ENCODE measurements around the gene ABCA13.

The ABCA13 gene

GRCh38 chr7:48441848-48442492 lies 270.7 kb downstream of the ABCA13 start:
- no peak for DNase-seq

- DNase-seq = no peak
Observed at GRCh38 chr7:48443051-48443450, 271.8 kb downstream of the ABCA13 start.

DNA sequence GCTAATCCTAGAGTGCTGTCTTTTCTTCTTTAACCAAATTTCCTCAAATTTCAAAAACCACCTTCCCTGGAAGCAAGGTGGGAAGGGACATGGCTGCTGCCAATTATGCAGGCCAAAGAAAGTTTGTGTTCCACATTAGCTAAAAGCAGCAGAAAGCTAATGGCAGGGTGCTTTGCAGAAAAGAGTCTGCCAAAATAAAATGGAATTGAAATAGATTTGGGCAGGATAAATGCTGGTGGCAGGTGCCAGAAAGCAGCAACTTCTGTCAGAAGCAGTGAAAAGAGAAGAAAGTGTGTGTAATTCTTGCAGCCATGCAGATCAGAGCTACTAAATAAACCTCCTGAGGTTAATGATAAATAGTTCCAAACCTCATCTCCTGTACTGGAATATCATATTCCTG lies 275.5 kb downstream of the ABCA13 start:
- DNase-seq = no peak

- DNase-seq = no peak
Observed at GRCh38 chr7:48452218-48452617, 281.0 kb downstream of the ABCA13 start.

- no peak for DNase-seq
Observed at GRCh38 chr7:48454750-48455192, 283.5 kb downstream of the ABCA13 start.

GRCh38 chr7:48455363-48455762 lies 284.1 kb downstream of the ABCA13 start:
- no peak for DNase-seq

DNA sequence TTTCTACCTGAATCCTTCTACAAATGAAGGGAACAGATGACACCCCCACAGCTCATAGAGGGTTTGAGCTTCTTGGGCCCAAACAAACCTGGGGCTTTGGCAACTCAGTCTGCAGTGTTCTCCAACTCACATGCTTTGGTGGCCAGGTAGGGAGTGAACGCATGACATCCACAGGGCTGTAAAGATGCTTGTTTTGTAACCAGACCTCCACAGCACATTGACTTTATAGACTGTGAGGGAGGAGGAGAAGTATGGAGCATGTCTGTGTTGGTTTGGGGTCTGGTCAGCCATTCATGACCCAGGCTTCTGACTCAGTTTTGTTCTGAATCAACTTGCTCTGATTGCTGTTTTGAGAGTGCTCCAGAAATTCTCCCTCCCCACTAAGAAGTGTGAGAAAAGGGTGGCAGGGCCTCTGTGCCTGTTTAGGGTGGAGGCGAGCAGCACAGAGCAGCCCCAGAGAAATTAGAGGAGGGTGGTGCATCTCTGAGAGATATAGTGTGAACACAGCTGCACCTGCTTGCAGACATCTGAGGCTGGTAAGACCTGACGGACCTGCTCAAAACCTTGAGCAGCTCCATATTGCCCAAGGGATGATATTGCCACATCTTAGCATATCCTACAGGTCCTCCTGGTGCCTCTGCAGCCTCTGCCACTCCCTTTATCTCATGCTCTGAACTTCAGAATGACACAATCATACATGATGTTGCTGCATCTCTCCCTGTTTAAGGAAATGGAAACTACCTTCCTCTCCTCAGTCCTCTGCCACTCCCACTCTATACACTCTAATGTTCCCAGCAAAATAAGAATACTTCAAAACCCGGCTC lies 287.7 kb downstream of the ABCA13 start:
- no peak for DNase-seq

DNA sequence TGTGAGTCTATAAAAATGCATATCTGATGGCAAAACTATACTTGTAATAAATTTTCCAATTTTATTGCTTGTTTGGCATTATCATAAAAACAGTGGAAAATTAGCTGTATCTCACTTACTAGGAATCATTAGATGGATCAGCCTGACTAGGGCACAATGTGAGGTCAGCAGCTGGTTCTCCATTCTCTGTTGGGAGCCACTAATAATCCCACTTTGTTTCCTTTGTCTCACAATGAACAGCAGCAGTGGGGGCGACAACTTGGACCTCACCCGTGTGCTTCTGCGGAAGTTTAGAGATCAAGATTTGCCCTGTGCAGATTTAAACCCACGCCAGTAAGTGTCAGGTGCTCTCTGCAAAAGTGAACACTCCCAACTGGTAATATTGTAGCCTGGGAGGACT lies 295.5 kb downstream of the ABCA13 start:
- DNase-seq = no peak

GRCh38 chr7:48471196-48471595 lies 299.9 kb downstream of the ABCA13 start:
- no peak for DNase-seq

DNA sequence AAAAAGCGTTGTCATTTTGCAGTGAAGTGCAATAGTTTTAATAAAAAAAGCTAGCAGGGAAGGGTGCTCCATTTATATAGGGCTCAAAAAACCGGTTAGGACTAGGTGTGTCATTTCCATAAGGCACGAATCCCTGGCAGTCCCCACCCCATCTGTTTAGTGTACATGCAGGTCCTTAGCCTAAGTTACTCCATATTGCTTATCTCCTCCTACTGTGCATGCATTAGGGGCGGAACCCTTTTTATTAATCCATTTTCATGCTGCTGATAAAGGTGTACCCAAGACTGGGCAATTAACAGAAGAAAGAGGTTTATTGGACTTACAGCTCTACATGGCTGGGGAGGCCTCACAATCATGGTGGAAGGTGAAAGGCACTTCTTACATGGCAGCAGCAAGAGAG lies 301.4 kb downstream of the ABCA13 start:
- no peak for DNase-seq

- DNase-seq = no peak
Observed at GRCh38 chr7:48473205-48473865, 302.1 kb downstream of the ABCA13 start.

DNA sequence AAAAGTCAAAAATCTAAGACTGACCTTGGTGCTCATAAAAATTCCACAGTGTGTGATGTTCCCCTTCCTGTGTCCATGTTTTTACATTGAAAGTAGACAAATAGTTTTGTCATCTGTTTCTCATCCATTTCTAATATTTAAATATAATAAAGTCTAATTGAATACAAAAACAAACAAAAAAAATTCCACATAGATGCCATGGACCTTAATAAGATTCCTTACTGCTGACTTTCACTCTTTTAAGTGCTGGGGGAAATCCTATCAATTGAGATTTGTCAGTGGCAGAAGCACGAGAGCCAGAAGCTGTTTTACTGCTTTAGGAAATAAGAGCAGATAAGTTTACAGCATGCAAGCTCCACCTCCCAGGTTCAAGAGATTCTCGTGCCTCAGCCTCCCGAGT lies 310.0 kb downstream of the ABCA13 start:
- DNase-seq = no peak

DNA sequence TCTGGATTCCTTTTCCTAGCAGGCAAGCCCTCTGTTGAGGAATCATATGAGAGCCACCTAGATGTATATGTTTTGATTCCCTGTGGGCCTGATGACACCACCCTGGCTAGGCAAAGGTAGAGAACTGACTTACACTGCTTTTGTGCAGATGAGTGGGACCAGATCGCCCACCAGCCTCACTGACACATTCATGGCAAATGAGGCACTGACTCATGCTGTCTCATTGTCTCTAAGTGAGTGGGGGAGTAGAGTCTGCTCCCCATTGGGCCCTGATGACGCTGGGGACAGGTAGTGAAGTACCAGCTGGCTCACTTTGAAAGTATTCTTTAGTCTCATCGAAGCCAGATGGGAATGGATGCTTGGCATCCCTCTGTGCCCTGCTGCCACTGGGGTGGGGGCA lies 326.3 kb downstream of the ABCA13 start:
- DNase-seq = no peak

DNA sequence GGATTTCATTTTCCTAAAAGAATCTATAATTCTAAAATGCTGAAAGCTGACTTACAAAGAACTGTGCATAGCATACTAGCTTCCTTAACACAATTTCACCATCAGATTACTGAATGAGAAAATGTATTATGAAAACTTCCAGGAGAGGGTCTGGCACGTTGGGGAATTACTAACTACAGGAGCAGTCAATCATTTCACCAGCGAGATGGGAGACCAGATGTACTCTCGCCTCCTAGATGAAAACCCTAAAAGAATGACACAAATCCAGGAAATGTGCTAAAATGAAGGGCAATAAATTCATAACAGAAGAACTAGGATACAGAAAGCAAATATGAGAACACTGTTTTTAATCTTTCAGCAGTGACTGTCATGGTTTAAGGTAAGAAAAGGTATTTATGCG lies 330.8 kb downstream of the ABCA13 start:
- no peak for DNase-seq

DNA sequence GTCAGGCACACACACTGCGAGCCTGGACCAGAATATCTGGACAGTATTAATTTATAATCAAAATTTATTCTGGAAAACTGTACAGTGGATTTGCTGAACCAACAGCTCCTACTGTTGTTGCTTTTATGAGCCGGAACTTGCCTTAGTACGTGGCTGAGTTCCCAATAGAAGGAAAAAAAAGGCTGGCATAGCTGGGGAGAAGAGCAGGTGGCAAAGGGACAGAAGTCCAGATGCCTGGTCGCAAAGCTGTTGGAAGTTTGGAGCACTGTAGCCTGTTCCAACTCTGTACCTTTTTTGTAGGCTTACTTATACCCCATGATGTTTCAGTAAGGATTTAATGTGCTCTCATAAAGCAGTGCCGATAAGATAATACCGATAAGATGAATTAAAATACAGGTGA lies 333.8 kb downstream of the ABCA13 start:
- no peak for DNase-seq

DNA sequence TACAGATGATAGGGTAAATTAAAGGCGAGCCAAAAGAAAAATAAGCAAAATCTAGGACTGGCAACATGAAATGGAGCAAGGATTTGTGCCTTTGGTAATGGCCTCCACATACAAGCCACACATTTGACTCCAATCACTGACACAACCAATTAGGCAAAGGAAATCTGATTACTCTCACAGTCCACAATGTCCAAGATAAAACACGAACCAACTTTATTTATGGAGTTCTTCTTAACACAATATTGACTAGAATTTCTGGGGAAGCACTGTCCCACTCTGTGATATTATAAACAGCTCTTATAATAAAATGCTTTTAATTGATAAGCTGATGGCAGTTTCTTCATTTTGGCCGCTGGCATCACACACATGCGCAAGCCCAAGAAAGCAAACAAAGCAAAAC lies 334.2 kb downstream of the ABCA13 start:
- DNase-seq = no peak

- no peak for DNase-seq
Observed at GRCh38 chr7:48506569-48506968, 335.3 kb downstream of the ABCA13 start.

- no peak for DNase-seq
Observed at GRCh38 chr7:48511080-48511479, 339.8 kb downstream of the ABCA13 start.

DNA sequence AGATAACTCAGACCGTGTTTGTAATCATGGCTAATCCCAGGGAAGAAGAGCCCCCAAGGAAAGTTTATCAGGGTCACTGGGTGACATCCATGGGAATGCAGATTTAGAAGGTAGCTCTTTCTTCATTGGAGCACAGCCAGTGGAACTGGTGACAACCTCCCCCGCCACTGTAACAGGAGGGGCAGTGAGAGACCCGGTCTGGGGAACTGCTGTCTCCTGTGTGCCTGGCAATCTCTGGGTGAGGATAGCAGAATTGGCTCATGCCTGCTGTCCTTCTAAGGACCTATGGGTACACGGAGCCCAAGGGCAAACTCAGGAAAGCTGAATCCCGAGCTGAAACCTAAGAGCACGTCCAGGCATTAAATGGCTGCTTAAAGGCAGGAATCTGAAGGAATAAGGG lies 341.6 kb downstream of the ABCA13 start:
- no peak for DNase-seq

DNA sequence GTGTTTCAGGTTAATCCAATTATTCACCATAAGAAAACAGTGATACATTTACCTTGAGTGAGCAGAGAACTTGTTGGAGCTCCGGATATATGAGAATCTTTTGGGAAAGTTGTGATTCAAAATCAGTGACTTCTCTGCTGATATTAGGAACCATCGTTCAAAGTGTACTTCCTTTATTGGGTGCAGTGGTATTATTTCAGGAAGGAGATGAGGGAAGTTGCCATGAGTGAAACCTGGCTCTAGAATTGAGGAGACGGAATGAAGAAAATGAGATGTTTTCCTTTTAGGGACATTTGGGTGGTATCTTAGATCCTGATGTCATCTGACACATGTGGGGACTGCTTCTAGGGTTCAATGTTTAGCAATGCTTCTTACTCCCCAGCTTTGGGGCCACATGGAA lies 343.9 kb downstream of the ABCA13 start:
- no peak for DNase-seq

- DNase-seq = no peak
Observed at GRCh38 chr7:48518092-48518491, 346.8 kb downstream of the ABCA13 start.

DNA sequence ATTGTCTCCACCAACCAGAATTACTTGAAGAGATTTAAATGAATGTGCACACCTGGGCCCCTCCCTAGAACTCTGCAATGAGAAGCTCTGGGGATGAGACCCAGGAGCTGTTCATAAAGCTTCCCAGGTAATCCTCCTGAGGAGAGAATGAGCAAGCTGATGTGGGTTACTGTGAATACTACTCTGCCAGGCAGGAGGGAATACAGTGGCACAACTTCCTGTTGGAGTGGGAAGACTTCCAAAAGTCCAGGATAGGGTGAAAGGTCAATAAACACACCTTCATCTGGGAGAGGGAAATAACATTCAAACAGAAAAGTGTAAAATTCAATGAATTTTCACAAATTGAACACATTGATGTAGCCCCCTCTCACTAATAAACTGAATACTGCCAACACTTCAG lies 351.4 kb downstream of the ABCA13 start:
- DNase-seq = no peak

DNA sequence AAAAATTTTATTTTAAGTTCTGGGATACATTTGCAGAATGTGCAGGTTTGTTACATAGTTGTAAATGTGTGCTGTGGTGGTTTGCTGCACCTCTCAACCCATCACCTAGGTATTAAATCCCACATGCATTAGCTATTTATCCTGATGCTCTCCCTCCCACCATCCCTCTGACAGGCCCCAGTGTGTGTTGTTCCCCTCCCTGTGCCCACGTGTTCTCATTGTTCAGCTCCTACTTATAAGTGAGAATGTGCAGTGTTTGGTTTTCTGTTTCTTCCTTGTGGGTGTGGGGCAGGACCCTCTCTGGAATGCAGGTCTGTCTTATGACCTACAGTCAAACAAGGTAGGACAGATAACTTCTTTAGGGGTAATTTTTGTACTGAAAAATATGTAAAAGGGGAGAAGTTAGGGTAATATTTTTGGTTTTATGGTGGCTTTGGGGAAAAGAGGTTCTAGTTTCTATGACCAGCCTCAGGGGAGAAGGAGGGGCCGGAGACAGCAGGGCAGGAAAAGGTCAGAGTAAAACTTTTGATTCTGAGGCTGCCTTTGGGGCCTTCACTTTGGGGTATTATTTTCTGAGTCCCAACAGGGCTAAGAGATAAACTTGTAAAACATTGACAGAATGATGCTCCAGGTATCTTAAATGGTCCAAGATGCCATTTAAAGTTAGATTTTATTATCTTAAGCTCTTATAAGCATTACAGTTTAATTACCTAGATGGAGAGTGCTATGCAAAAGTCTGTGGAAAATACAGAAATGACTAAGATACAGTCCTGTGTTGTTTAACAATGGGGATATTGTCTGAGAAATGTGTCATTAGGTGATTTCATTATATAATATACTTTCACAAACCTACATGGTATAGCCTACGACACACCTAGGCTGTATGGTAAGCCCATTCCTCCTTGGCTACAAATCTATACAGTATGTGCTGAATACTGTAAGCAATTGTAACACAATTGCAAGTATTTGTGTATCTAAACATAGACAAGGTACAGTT lies 354.8 kb downstream of the ABCA13 start:
- no peak for DNase-seq

Measured in islet precursor cell (in vitro differentiated cells).